ENCODE data around the gene IKZF3. TPM values are rescaled to one million over a fixed set of nuclear protein-coding genes. Genes with fewer than 3 reads are reported as not detected.
A peak's percentile ranks its signal among the peaks of the same experiment; 100 is the strongest.

The IKZF3 gene
- total RNA-seq, 2 experiments from 2014 or later, result 39.7 to 39.9 TPM

DNA sequence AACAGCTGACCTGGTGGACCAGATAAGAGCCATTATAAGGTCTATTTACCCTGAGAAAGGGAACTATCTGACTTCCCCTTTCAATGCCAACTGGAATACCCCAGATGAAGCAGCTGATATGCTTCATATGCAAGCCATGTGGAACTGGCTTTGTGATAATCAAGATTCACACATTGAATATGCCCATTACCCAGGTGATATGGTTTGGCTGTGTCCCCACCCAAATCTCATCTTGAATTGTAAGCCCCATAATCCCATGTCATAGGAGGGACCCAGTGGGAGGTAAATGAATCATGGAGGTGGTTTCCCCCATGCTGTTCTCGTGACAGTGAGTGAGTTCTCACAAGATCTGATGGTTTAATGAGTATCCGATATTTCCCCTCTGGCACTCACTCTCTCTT lies 42.1 kb downstream of the IKZF3 start:
- ATAC-seq (ENCODE audit: poor library complexity) (no peak), DNase-seq (peak in 2 of 14 experiments; percentile 33 to 55)
- H3K36me3 Mint-ChIP-seq (ENCODE audit: low read depth), result peaks cover 82% of the 10 kb centered on the region
- no peak overlapping the region for H3K4me3 Mint-ChIP-seq
- H3K27me3 Mint-ChIP-seq, result no peaks in the 10 kb centered on the region
- peaks cover 8% of the 10 kb centered on the region for H3K9me3 Mint-ChIP-seq
- no peak overlapping the region for H3K4me3 ChIP-seq (ENCODE audit: low read length)
- peak overlapping the region; percentile 94 for H3K27ac Mint-ChIP-seq
- peaks cover 22% of the 10 kb centered on the region in 2 experiments for H3K9me3 ChIP-seq (ENCODE audit: control insufficient read depth in 1 of 2, insufficient read depth in 1 of 2, low read length in 2 of 2)
- H3K36me3 ChIP-seq (ENCODE audit: insufficient read depth, low read length), result peaks cover 52% of the 10 kb centered on the region
- peak overlapping the region in 1 of 2 donors; percentile 26 for H3K27ac ChIP-seq (ENCODE audit: low read depth in 1 of 2, low read length in 2 of 2)
- H3K4me1 ChIP-seq (ENCODE audit: insufficient read depth, low read length), result peaks cover 35% of the 10 kb centered on the region
- ChIA-PET POLR2A (interaction anchor here (1.4 to 4.3 kb wide), 4 partner anchors 8 to 67 kb away, joined by 3 to 54 read pairs (median 23); no protein-coding TSS in a partner anchor), CTCF (interaction anchor here (0.5 to 1.3 kb wide), 4 partner anchors 68 to 199 kb away, joined by 3 to 6 read pairs (median 3); no protein-coding TSS in a partner anchor)
- H3K4me1 Mint-ChIP-seq (ENCODE audit: low read depth), result peaks cover 58% of the 10 kb centered on the region
- H3K27me3 ChIP-seq (ENCODE audit: control insufficient read depth in 1 of 2, insufficient read depth in 2 of 2, low read length in 2 of 2), result no peaks in the 10 kb centered on the region
- intact Hi-C loops (cut with DNase I, micrococcal nuclease), result no loop called here
- TF ChIP-seq, protein P1, sequence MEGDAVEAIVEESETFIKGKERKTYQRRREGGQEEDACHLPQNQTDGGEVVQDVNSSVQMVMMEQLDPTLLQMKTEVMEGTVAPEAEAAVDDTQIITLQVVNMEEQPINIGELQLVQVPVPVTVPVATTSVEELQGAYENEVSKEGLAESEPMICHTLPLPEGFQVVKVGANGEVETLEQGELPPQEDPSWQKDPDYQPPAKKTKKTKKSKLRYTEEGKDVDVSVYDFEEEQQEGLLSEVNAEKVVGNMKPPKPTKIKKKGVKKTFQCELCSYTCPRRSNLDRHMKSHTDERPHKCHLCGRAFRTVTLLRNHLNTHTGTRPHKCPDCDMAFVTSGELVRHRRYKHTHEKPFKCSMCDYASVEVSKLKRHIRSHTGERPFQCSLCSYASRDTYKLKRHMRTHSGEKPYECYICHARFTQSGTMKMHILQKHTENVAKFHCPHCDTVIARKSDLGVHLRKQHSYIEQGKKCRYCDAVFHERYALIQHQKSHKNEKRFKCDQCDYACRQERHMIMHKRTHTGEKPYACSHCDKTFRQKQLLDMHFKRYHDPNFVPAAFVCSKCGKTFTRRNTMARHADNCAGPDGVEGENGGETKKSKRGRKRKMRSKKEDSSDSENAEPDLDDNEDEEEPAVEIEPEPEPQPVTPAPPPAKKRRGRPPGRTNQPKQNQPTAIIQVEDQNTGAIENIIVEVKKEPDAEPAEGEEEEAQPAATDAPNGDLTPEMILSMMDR (IDR thresholded peaks at IDR 0.05), result no peak

DNA sequence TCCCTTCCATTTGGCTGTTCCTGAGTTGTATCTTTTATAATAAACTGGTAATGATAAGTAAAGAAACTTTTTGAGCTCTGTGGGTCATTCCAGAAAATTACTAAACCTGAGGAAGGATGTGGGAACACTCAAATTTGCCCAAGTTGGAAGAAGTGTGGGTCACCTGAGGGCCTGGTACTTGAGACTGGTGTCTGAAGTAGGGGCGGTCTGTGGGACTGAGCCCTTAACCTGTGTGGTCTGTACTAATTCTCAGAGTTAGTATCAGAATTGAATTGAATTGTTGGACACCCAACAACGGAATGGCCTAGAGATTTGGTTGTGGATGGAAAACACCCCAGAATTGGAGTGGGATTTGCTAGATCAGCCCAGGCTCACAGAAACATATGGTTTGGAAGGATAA lies 43.1 kb downstream of the IKZF3 start:
- Histone ChIP-seq H3K27me3 (ENCODE audit: control insufficient read depth in 1 of 2, insufficient read depth in 2 of 2, low read length in 2 of 2) (no peaks in the 10 kb centered on the region), H3K4me1 (ENCODE audit: insufficient read depth, low read length) (peaks cover 35% of the 10 kb centered on the region), H3K4me3 (ENCODE audit: low read length) (no peak overlapping the region), H3K9me3 (ENCODE audit: control insufficient read depth in 1 of 2, insufficient read depth in 1 of 2, low read length in 2 of 2) (peaks cover 22% of the 10 kb centered on the region in 2 experiments), H3K36me3 (ENCODE audit: insufficient read depth, low read length) (peaks cover 48% of the 10 kb centered on the region), H3K27ac (ENCODE audit: low read depth in 1 of 2, low read length in 2 of 2) (peak overlapping the region; percentile 66 to 68)
- intact Hi-C loops (cut with DNase I, micrococcal nuclease), result loop anchor here in 1 of 2 experiments (2.0 kb wide), 1 partner anchor 44 kb away; the partner anchor contains the start of gene IKZF3
- Mint-ChIP-seq H3K36me3 (ENCODE audit: low read depth) (peaks cover 71% of the 10 kb centered on the region), H3K9me3 (peaks cover 8% of the 10 kb centered on the region), H3K27ac (peak overlapping the region; percentile 94), H3K4me3 (no peak overlapping the region), H3K4me1 (ENCODE audit: low read depth) (peaks cover 60% of the 10 kb centered on the region), H3K27me3 (no peaks in the 10 kb centered on the region)
- DNase-seq, result no peak
- no peak for ATAC-seq (ENCODE audit: poor library complexity)
- TF ChIP-seq, protein P1 (IDR thresholded peaks at IDR 0.05), result no peak
- POLR2A ChIA-PET, result interaction anchor here (0.9 to 4.3 kb wide), 9 partner anchors 7 to 66 kb away, joined by 3 to 54 read pairs (median 4); partner anchors contain the start of gene IKZF3
- CTCF ChIA-PET, result interaction anchor here (1.0 to 2.2 kb wide), 5 partner anchors 43 to 198 kb away, joined by 3 to 11 read pairs (median 6); partner anchors contain the start of gene IKZF3

DNA sequence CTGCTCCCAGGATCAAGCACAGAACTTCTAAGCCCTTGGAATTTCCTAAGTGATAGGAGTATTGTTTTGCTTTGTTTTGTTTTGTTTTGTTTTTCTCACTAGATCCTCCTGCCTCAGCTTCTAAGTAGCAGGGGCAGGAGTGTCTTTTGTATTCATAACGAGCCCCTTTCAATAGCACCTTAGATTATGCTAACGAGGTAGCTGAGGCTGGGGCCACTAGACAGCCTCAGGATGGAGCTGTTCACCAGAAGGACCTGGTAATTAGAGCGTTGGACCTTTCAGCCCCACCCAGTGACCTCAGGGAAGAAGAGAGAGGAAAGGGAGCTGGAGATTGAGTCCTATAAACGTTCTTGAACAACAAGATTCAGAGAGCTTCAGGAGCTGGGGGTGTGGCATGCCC lies 43.6 kb downstream of the IKZF3 start:
- Mint-ChIP-seq H3K27me3 (no peaks in the 10 kb centered on the region), H3K9me3 (peaks cover 8% of the 10 kb centered on the region), H3K4me3 (peak overlapping the region; percentile 70), H3K4me1 (ENCODE audit: low read depth) (peaks cover 65% of the 10 kb centered on the region), H3K36me3 (ENCODE audit: low read depth) (peaks cover 71% of the 10 kb centered on the region), H3K27ac (peak overlapping the region; percentile 94)
- Histone ChIP-seq H3K4me3 (ENCODE audit: low read length) (no peak overlapping the region), H3K4me1 (ENCODE audit: insufficient read depth, low read length) (peaks cover 35% of the 10 kb centered on the region), H3K27me3 (ENCODE audit: control insufficient read depth in 1 of 2, insufficient read depth in 2 of 2, low read length in 2 of 2) (no peaks in the 10 kb centered on the region), H3K27ac (ENCODE audit: low read depth in 1 of 2, low read length in 2 of 2) (peak overlapping the region; percentile 66 to 68), H3K9me3 (ENCODE audit: control insufficient read depth in 1 of 2, insufficient read depth in 1 of 2, low read length in 2 of 2) (peaks cover 22% of the 10 kb centered on the region in 2 experiments), H3K36me3 (ENCODE audit: insufficient read depth, low read length) (peaks cover 44% of the 10 kb centered on the region)
- TF ChIP-seq, protein P1 (IDR thresholded peaks at IDR 0.05), result no peak
- CTCF ChIA-PET, result interaction anchor here (1.2 to 2.2 kb wide), 3 partner anchors 44 to 67 kb away, joined by 3 to 11 read pairs (median 9); partner anchors contain the start of gene IKZF3
- ATAC-seq (ENCODE audit: poor library complexity) (no peak), DNase-seq (no peak)
- intact Hi-C loops (cut with DNase I, micrococcal nuclease), result loop anchor here in 1 of 2 experiments (2.0 kb wide), 1 partner anchor 44 kb away; the partner anchor contains the start of gene IKZF3
- POLR2A ChIA-PET, result interaction anchor here (0.9 to 4.3 kb wide), 8 partner anchors 13 to 65 kb away, joined by 3 to 54 read pairs (median 5); partner anchors contain the start of gene IKZF3
